SU-DHL-6 (cell line): ENCODE results near the gene MAP2.

ENCODE experiments used
- H2AFZ ChIP-seq: fragments of 200-600 bp; sonication (generic); 2 replicates; pipeline ENCODE4 v1.6.1; 2014; ENCODE audit warnings: low read depth, mild to moderate bottlenecking, moderate library complexity, mixed read lengths, antibody characterized with exemption, low read length; ENCODE audit not compliant: severe bottlenecking
- H3F3A ChIP-seq: fragments of 200-600 bp; shearing (Covaris generic); 2 replicates; pipeline ENCODE4 v1.6.0; 2016; ENCODE audit warnings: antibody characterized with exemption, mild to moderate bottlenecking; ENCODE audit not compliant: insufficient read depth
- H3K27ac ChIP-seq: fragments of 200-600 bp; sonication (generic); 2 replicates; pipeline ENCODE4 v1.5.1; 2016; ENCODE audit warnings: low read depth, mild to moderate bottlenecking, low read length, moderate library complexity, mixed read lengths
- H3K27me3 ChIP-seq: fragments of 200-600 bp; sonication (generic), shearing (Covaris generic); 2 replicates; pipeline ENCODE4 v1.6.0; 2014; ENCODE audit warnings: mild to moderate bottlenecking, low read length
- H3K36me3 ChIP-seq: fragments of 200-600 bp; sonication (generic); 2 replicates; pipeline ENCODE4 v1.6.1; 2014; ENCODE audit warnings: mild to moderate bottlenecking, low read length, mixed read lengths
- H3K4me2 ChIP-seq: fragments of 300-600, 200-600 bp; shearing (Covaris generic), sonication (generic); 2 replicates; pipeline ENCODE4 v1.6.0; 2014; ENCODE audit warnings: low read length, low read depth, mild to moderate bottlenecking; ENCODE audit not compliant: poor library complexity, severe bottlenecking
- H3K4me3 ChIP-seq: fragments of 200-600 bp; sonication (generic); 2 replicates; pipeline ENCODE4 v1.5.1; 2014; ENCODE audit warnings: antibody characterized with exemption, low read length, mild to moderate bottlenecking, mixed read lengths; ENCODE audit not compliant: insufficient read depth, poor library complexity, severe bottlenecking
- H3K79me2 ChIP-seq: fragments of 200-600 bp; sonication (generic); 2 replicates; pipeline ENCODE4 v1.6.1; 2014; ENCODE audit warnings: mild to moderate bottlenecking, low read length, moderate library complexity; ENCODE audit not compliant: insufficient read depth
- H3K9ac ChIP-seq: fragments of 200-600 bp; sonication (generic); 2 replicates; pipeline ENCODE4 v1.7.0; 2014; ENCODE audit warnings: mild to moderate bottlenecking, low read length
- H3K9me2 ChIP-seq: fragments of 200-600 bp; sonication (generic); replicated peaks from 2 replicates; pipeline ENCODE4 v1.6.1; 2014; ENCODE audit warnings: low read length; ENCODE audit not compliant: insufficient read depth
- H3K9me3 ChIP-seq: fragments of 200-600 bp; sonication (generic); 2 replicates; pipeline ENCODE4 v1.6.1; 2014; ENCODE audit warnings: low read length, mixed read lengths; ENCODE audit not compliant: insufficient read depth
- H4K20me1 ChIP-seq: fragments of 200-600 bp; sonication (generic); 2 replicates; pipeline ENCODE4 v1.6.1; 2014; ENCODE audit warnings: low read depth, mild to moderate bottlenecking, antibody characterized with exemption, low read length, moderate library complexity, mixed read lengths
- EZH2phosphoT487 ChIP-seq: fragments of 200-600 bp; sonication (generic), shearing (Covaris generic); conservative IDR thresholded peaks from 2 replicates; pipeline ENCODE4 v1.6.1; 2018; ENCODE audit warnings: mild to moderate bottlenecking, antibody characterized with exemption, low read length, moderate library complexity, mixed read lengths
- TF ChIP-seq, protein P1 (sequence below): fragments of 200-600 bp; sonication (generic); IDR thresholded peaks from one replicate; pipeline ENCODE4 v1.5.1; 2017; ENCODE audit warnings: antibody characterized with exemption, mild to moderate bottlenecking, low read length, moderate library complexity; ENCODE audit not compliant: insufficient read depth, poor library complexity, severe bottlenecking

MAP2 gene

DNA sequence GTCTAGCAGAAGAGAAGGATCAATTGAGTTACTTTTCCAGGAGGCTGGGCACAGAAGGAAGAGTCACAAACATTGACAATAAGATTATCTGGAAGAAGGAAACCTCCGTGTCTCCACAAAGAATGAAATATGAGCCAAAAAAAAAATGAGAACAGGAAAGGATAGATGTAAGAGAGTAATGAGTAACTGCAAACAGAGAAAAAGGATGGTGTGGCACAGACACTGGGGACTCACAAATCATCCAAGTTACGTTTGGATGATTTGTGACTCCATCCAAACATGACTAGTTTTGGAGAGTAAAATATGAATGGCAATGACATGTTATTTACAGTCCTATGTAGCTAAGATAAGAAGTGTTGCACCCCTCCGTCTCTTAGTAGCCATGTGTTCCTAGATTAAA, 42.8 kb upstream of the MAP2 start:
- Histone ChIP-seq H3K27me3 (no peaks in the 10 kb centered on the region), H4K20me1 (no peaks in the 10 kb centered on the region)
- TF ChIP-seq EZH2phosphoT487: no peak
- TF ChIP-seq, protein P1, sequence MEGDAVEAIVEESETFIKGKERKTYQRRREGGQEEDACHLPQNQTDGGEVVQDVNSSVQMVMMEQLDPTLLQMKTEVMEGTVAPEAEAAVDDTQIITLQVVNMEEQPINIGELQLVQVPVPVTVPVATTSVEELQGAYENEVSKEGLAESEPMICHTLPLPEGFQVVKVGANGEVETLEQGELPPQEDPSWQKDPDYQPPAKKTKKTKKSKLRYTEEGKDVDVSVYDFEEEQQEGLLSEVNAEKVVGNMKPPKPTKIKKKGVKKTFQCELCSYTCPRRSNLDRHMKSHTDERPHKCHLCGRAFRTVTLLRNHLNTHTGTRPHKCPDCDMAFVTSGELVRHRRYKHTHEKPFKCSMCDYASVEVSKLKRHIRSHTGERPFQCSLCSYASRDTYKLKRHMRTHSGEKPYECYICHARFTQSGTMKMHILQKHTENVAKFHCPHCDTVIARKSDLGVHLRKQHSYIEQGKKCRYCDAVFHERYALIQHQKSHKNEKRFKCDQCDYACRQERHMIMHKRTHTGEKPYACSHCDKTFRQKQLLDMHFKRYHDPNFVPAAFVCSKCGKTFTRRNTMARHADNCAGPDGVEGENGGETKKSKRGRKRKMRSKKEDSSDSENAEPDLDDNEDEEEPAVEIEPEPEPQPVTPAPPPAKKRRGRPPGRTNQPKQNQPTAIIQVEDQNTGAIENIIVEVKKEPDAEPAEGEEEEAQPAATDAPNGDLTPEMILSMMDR: no peak

DNA sequence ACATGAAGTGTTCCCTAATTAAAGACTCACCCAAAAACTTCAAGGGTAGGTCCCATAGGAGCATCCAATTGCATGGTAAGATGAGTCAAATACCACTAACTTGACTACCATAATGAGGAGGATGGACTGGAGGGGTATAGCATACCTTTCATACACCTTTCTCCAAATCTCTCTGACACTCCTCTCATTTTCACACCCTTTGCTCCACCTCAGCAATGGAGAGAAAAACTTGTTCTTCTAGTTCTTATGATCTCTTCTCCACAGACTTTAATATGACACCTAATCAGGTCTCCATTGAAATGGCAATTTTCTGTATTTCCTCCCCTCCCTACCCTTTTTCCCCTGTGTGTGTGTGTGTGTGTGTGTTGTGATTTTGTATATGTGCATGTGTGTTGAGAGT, 41.1 kb upstream of the MAP2 start:
- no peak for TF ChIP-seq EZH2phosphoT487
- TF ChIP-seq, protein P1: no peak
- Histone ChIP-seq H3K4me2 (no peak overlapping the region), H3K36me3 (no peaks in the 10 kb centered on the region), H4K20me1 (no peaks in the 10 kb centered on the region), H3K9ac (no peak overlapping the region), H3K27ac (no peak overlapping the region), H2AFZ (no peak overlapping the region), H3K79me2 (no peaks in the 10 kb centered on the region), H3K9me2 (no peaks in the 10 kb centered on the region), H3K9me3 (peaks cover 2% of the 10 kb centered on the region; the same call in 1 of the 2 replicates), H3F3A (no peaks in the 10 kb centered on the region), H3K4me3 (no peak overlapping the region), H3K27me3 (no peaks in the 10 kb centered on the region)

More for the DNA sequence above, 42.8 kb upstream of the MAP2 start:
- no peak overlapping the region for H3K4me3 ChIP-seq
- no peak overlapping the region for H3K9ac ChIP-seq
- no peaks in the 10 kb centered on the region for H3K36me3 ChIP-seq
- no peaks in the 10 kb centered on the region for H3F3A ChIP-seq
- H3K9me3 ChIP-seq: peaks cover 7% of the 10 kb centered on the region; the same call in 1 of the 2 replicates
- no peaks in the 10 kb centered on the region for H3K9me2 ChIP-seq
- H3K79me2 ChIP-seq: no peaks in the 10 kb centered on the region
- no peak overlapping the region for H3K4me2 ChIP-seq
- H2AFZ ChIP-seq: no peak overlapping the region
- H3K27ac ChIP-seq: no peak overlapping the region

DNA sequence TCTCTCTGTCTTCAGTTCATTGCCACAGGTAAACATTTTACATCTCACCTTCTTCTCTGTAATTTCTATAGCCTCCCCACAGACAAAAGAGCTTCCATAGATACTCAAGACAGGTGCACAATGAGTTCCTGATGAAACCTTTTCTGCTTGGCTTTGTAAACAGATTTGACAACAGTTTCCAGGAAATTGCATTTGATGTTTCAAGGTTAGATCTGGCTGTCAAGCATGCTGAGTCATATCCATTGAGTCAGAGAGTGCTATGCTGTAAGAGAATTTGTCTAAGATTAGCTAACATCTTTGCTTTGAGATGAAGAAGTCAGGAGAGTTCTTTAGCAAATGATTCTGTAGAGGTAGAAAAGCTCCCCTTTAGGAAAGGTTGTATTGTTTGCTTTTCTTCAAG, 40.6 kb upstream of the MAP2 start:
- H3K79me2 ChIP-seq: no peaks in the 10 kb centered on the region
- H3K27ac ChIP-seq: no peak overlapping the region
- no peak overlapping the region for H3K4me2 ChIP-seq
- H3K9me3 ChIP-seq: peaks cover 2% of the 10 kb centered on the region; the same call in 1 of the 2 replicates
- TF ChIP-seq, protein P1: no peak
- no peak for TF ChIP-seq EZH2phosphoT487
- H3K9me2 ChIP-seq: no peaks in the 10 kb centered on the region
- no peaks in the 10 kb centered on the region for H3F3A ChIP-seq
- H2AFZ ChIP-seq: no peak overlapping the region
- no peaks in the 10 kb centered on the region for H3K27me3 ChIP-seq
- H3K4me3 ChIP-seq: no peak overlapping the region
- H4K20me1 ChIP-seq: no peaks in the 10 kb centered on the region
- no peaks in the 10 kb centered on the region for H3K36me3 ChIP-seq
- H3K9ac ChIP-seq: no peak overlapping the region
